Pons (tissue), 1 donor: ENCODE data around the gene TRIM69.
"Not testable (repeated sequence)": the region's sequence is repeated elsewhere in the genome, so short reads cannot be mapped to it uniquely, and the experiment has no call there.

ENCODE experiments used
- DNase-seq: peaks from one replicate; pipeline ENCODE4 v3.0.0-alpha.2; 2016; ENCODE audit warnings: low spot score

TRIM69 gene

GRCh38 chr15:44736181-44736765 lies at the start of gene TRIM69:
TRIM69 (plus strand) TSS chr15:44736528; CDS start chr15:44736705, 177 bp downstream.
- DNase-seq, result no peak

GRCh38 chr15:44689318-44689717 lies 47.0 kb upstream of the TRIM69 start:
- DNase-seq, result not testable (repeated sequence)

- DNase-seq, result not testable (repeated sequence)
Measured at GRCh38 chr15:44690245-44690644, 46.1 kb upstream of the TRIM69 start.

GRCh38 chr15:44692659-44693058 lies 43.7 kb upstream of the TRIM69 start:
- no peak for DNase-seq

- no peak for DNase-seq
Measured at GRCh38 chr15:44694416-44694815, 41.9 kb upstream of the TRIM69 start.

- no peak for DNase-seq
Measured at GRCh38 chr15:44695294-44695693, 41.0 kb upstream of the TRIM69 start.

- DNase-seq, result no peak
Measured at GRCh38 chr15:44697014-44697413, 39.3 kb upstream of the TRIM69 start.

- no peak for DNase-seq
Measured at GRCh38 chr15:44698641-44699040, 37.7 kb upstream of the TRIM69 start.

GRCh38 chr15:44700676-44701075 lies 35.7 kb upstream of the TRIM69 start:
- DNase-seq, result not testable (repeated sequence)

GRCh38 chr15:44705986-44706385 lies 30.3 kb upstream of the TRIM69 start:
- no peak for DNase-seq

- no peak for DNase-seq
Measured at GRCh38 chr15:44706401-44706800, 29.9 kb upstream of the TRIM69 start.

GRCh38 chr15:44706946-44707636 lies 29.2 kb upstream of the TRIM69 start:
- no peak for DNase-seq

- peak; percentile 69 for DNase-seq
Measured at GRCh38 chr15:44710236-44711095, 25.9 kb upstream of the TRIM69 start.

- DNase-seq, result peak; percentile 98
Measured at GRCh38 chr15:44711096-44711742, 25.1 kb upstream of the TRIM69 start, which contains the start of the genes B2M and PATL2. B2M (plus strand) TSS chr15:44711517; CDS start chr15:44711547, 30 bp downstream. PATL2 (minus strand) TSS chr15:44711323; CDS start chr15:44676490, 34,833 bp downstream.

GRCh38 chr15:44711743-44712345 lies 24.5 kb upstream of the TRIM69 start:
- DNase-seq, result peak; percentile 49

- DNase-seq, result peak; percentile 82
Measured at GRCh38 chr15:44712346-44713005, 23.9 kb upstream of the TRIM69 start.

GRCh38 chr15:44713006-44713966 lies 23.0 kb upstream of the TRIM69 start:
- DNase-seq, result peak; percentile 66

GRCh38 chr15:44715142-44715796 lies 21.1 kb upstream of the TRIM69 start:
- no peak for DNase-seq

- no peak for DNase-seq
Measured at GRCh38 chr15:44715797-44716334, 20.5 kb upstream of the TRIM69 start.
